WERI-Rb-1 (cell line): Measurements from ENCODE around the gene XYLT2.
A peak's percentile ranks its signal among the peaks of the same experiment; 100 is the strongest.

Source experiments
- DNase-seq: peaks from one replicate; pipeline ENCODE4 v3.0.0-alpha.2; 2020
- H3K27ac ChIP-seq: fragments of 250-450 bp; sonication (Bioruptor Pico); 2 replicates; pipeline ENCODE4 v1.5.1; 2020; ENCODE audit warnings: mild to moderate bottlenecking, moderate library complexity
- H3K27me3 ChIP-seq: fragments of 250-450 bp; sonication (Bioruptor Pico); 2 replicates; pipeline ENCODE4 v1.5.1; 2021; ENCODE audit warnings: mild to moderate bottlenecking, low read depth, moderate library complexity; ENCODE audit not compliant: insufficient read depth, severe bottlenecking
- H3K36me3 ChIP-seq: fragments of 250-450 bp; sonication (Bioruptor Pico); 2 replicates; pipeline ENCODE4 v1.5.1; 2020; ENCODE audit warnings: mild to moderate bottlenecking, moderate library complexity
- H3K4me3 ChIP-seq: 2 replicates; pipeline ENCODE4 v1.5.1; 2011; ENCODE audit warnings: low read depth, mild to moderate bottlenecking, control low read depth, low read length
- H3K9me3 ChIP-seq: fragments of 250-450 bp; sonication (Bioruptor Pico); 2 replicates; pipeline ENCODE4 v1.5.1; 2021; ENCODE audit warnings: mild to moderate bottlenecking, moderate library complexity; ENCODE audit not compliant: severe bottlenecking
- CTCF ChIP-seq: IDR thresholded peaks from 2 replicates; pipeline ENCODE4 v1.5.1; 2011; ENCODE audit warnings: low read depth, mild to moderate bottlenecking, control low read depth, inconsistent platforms, low read length

Gene XYLT2

DNA sequence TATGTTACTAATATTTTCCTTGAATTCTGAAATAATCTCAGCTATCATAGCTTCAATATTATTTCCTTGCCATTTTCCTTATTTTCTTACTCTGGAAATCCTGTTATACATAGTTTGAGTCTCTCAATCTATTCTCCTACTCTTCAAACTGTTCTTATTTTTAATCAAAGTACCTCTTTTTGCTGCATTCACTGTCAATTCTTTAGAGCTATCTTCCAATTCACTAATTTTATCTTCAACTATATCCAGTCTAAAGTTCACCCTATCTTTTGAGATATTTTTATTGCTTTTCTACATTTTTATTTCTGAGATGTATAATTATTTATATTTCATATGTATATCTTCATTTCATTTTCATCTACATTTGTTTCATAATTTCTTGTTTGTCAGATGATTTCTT lies 7.3 kb upstream of the XYLT2 start:
- no peaks in the 10 kb centered on the region for H3K27me3 ChIP-seq
- TF ChIP-seq CTCF = no peak
- H3K4me3 ChIP-seq = no peak overlapping the region
- no peaks in the 10 kb centered on the region for H3K36me3 ChIP-seq
- H3K9me3 ChIP-seq = peaks cover 15% of the 10 kb centered on the region
- no peak overlapping the region for H3K27ac ChIP-seq
- no peak for DNase-seq

DNA sequence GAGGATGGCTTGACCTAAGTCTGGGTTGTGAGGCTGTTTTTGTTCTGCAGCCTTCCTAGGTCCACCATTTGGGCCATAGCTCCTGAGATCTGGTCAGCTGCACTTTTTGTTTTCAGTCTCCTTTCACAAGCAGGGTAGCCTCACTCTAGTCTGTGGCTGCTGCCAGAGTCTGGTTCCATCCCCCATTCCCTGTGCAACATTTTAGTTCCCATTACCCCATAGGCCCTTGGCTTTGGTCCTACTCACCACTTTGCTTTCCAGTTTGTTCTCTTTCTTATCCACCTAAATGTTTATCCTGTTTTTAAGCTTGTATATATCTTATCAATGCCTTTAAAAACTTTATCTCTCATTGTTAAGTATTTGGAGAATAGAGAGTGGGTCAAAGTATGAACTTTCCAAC lies 6.5 kb upstream of the XYLT2 start:
- TF ChIP-seq CTCF = no peak
- Histone ChIP-seq H3K4me3 (no peak overlapping the region), H3K9me3 (peaks cover 15% of the 10 kb centered on the region), H3K36me3 (no peaks in the 10 kb centered on the region), H3K27ac (no peak overlapping the region), H3K27me3 (no peaks in the 10 kb centered on the region)
- DNase-seq = no peak

GRCh38 chr17:50344731-50345365 lies 1.1 kb upstream of the XYLT2 start:
- no peak overlapping the region for H3K4me3 ChIP-seq
- no peak for DNase-seq

GRCh38 chr17:50346313-50347116 lies 589 bp downstream of the XYLT2 start:
- H3K27ac ChIP-seq = peak overlapping the region; percentile 80
- no peak for TF ChIP-seq CTCF
- peak; percentile 48 for DNase-seq
- peaks cover 2% of the 10 kb centered on the region for H3K9me3 ChIP-seq
- peaks cover 3% of the 10 kb centered on the region; the same call in 1 of the 2 replicates for H3K36me3 ChIP-seq
- no peaks in the 10 kb centered on the region for H3K27me3 ChIP-seq
- peak overlapping the region; percentile 84 for H3K4me3 ChIP-seq

More at GRCh38 chr17:50344731-50345365, 1.1 kb upstream of the XYLT2 start:
- TF ChIP-seq CTCF = no peak
- H3K27ac ChIP-seq = no peak overlapping the region
- peaks cover 3% of the 10 kb centered on the region; the same call in 1 of the 2 replicates for H3K36me3 ChIP-seq
- H3K9me3 ChIP-seq = peaks cover 2% of the 10 kb centered on the region
- no peaks in the 10 kb centered on the region for H3K27me3 ChIP-seq

- no peak overlapping the region for H3K27ac ChIP-seq
- peaks cover under 1% of the 10 kb centered on the region for H3K9me3 ChIP-seq
- peak overlapping the region; percentile 84 for H3K4me3 ChIP-seq
- H3K36me3 ChIP-seq = peaks cover 3% of the 10 kb centered on the region; the same call in 1 of the 2 replicates
- no peak for DNase-seq
- no peaks in the 10 kb centered on the region for H3K27me3 ChIP-seq
- no peak for TF ChIP-seq CTCF
Measured at GRCh38 chr17:50347117-50347893, 1.4 kb downstream of the XYLT2 start.
